GM08714 (cell line): ENCODE measurements around the gene PSMA7.

ENCODE experiments used
- H3K4me3 ChIP-seq: fragments of 200-500 bp; sonication (Bioruptor generic); 2 replicates; pipeline ENCODE4 v1.5.1; 2014; ENCODE audit warnings: mild to moderate bottlenecking, low read length, inconsistent platforms
- ZNF274 ChIP-seq: IDR thresholded peaks from 2 replicates; pipeline ENCODE4 v1.6.1; 2012; ENCODE audit warnings: mild to moderate bottlenecking, low read depth, low read length

PSMA7 gene

DNA sequence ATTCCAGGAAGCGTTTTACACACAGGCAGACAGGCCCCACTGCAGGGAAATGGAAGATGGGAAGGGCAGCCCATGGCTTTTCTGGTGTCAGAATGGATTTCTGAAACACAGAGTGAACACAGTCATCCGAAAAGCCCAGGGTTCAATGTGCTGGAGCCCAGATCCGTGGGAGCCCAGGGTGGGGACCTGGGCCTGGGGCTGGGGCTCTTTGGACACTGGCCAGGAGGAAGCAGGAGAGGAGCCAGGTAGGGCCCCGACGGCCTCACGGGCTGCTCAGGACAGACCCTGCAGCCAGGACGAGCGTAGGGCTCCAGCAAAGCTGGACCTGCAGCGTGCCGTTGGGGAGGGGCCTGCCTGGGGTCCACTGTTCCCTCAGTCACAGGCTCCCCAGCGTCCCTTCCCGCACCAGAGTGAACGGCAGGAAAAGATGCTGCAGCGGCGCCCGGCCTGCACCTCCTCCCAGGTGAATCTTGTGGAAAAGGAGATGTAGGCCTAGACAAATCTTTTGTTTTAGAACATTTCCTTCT, 45.2 kb downstream of the PSMA7 start:
- TF ChIP-seq ZNF274 = no peak
- no peak overlapping the region for H3K4me3 ChIP-seq

DNA sequence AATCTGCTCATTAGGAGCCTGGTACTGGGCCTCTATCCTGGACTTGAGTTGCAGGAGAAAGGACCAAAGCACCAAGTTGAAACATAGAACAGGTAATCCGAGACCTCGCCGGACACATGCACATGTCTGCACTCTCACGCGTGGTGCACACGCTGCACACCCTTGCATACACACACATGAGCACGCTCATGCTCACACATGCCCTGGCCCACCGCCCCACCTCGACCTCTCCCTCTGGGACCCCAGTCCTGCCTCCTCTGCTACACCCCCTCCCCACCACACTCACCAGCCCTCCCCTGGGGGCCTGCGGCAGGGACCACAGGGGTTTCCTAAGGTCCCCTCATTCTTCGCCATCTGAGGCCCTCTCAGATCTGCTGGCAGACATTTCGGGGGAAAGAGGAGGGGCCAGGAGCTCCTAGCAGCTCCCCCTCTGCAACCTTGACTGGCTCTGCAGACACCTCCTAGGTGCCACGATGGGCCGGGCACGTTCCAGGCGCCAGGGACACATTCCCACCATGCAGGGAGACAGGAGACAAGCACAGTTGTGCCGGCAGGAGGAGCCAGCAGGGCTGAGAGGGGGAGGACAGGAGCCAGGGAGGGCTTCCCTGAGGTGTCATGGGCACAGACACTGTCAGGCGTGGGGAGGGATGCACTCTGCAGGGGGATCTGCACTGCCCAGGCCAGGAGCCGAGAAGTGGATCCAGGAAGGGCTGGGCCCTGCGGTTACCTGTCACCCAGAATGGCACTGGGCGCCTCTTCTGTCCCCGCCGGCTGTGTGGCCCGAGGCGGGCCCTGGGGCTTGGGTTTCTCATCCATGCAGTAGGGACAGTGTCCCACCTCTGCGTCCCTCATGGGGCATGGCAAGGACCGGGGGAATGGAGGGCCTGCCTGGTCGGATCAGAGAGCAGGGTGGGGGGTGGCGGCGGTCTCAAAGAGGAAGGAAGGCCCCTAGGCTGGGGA, 46.5 kb downstream of the PSMA7 start:
- TF ChIP-seq ZNF274 = no peak
- H3K4me3 ChIP-seq = no peak overlapping the region

DNA sequence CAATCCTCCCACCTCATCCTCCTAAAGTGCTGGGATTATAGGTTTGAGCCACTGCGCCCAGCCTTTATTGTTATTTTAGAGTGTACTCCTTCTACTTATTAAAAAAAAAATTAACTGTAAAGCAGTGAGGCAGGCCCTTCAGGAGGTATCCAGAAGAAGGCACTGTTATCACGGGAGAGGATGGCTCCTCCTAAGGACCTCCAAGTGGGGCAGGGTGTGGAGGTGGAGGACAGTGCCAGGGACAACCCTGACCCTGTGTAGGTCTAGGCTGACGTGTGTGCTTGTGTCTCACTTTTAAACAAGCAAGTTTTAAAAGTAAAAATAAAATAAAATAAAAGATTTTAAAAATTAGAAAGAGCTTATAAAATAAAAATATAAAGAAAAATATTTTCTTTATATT, 53.8 kb downstream of the PSMA7 start:
- TF ChIP-seq ZNF274 = no peak
- no peak overlapping the region for H3K4me3 ChIP-seq

DNA sequence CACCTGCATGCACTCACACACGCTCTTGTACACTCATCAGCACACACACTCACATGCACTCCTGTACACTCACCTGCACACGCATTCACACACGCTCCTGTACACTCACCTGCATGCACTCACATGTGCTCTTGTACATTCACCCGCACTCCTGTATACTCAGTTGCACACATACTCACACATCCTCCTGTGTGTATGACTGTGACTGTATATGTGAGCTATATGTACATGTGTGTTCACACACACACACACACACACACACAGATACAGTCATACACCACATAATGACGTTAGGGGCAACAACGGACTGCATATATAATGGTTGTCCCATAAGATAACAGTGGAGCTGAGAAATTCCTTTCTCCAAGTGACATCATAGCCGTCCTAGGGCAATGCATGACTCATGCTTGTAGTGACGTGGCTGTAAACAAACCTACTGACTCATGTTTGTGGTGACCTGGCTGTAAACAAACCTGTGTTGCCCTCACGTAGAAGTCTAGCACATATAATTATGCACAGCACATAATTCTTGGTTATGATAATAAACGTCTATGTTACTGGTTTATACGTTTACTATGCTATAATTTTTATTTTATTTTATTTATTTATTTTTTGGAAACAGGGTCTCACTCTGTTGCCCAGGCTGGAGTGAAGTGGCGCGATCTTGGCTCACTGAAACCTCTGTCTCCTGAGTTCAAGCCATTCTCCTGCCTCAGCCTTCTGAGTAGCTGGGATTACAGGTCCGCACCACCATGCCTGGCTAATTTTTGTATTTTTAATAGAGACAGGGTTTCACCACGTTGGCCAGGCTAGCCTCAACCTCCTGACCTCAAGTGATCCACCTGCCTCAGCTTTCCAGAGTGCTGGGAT, 54.7 kb downstream of the PSMA7 start:
- H3K4me3 ChIP-seq = no peak overlapping the region
- no peak for TF ChIP-seq ZNF274

DNA sequence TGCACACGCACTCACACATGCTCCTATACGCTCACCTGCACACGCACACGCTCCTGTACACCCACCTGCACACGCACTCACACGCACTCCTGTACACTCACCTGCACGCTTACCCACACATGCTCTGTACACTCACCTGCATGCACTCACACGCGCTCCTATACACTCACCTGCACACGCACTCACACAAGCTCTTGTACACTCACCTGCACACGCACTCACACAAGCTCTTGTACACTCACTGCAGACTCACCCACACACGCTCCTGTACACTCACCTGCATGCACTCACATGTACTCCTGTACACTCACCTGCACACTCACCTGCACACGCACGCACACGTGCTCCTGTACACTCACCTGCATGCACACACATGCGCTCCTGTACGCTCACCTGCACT, 55.6 kb downstream of the PSMA7 start:
- no peak overlapping the region for H3K4me3 ChIP-seq
- TF ChIP-seq ZNF274 = no peak

DNA sequence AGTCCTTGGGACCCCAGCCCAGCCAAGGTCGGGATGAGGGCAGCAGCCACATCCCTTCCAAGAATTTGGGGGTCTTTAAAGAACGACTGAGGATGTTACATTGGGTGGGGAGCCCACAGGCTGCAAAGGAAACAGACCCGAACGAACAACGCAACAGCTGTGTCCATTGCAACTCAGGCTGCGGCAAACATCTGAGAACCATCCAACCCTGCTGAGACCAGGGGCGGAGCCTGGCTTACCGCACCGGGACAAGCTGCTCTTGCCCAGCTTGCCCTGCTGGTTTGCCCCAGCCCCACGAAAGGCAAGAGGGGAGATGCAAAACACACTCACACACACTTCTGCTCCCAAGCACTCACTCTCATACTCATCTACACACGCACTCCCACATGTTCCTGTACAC, 56.0 kb downstream of the PSMA7 start:
- H3K4me3 ChIP-seq = no peak overlapping the region
- TF ChIP-seq ZNF274 = no peak
